B cell (primary cell): Measurements from ENCODE around the gene FBF1.
"Not testable (repeated sequence)": the region's sequence is repeated elsewhere in the genome, so short reads cannot be mapped to it uniquely, and the experiment has no call there.

Experiments
- EZH2 ChIP-seq: IDR thresholded peaks from 2 replicates; pipeline ENCODE4 v1.6.1; 2012; ENCODE audit warnings: borderline replicate concordance, low read depth, mild to moderate bottlenecking, moderate library complexity, low read length; ENCODE audit not compliant: insufficient read depth, poor library complexity, severe bottlenecking
- TF ChIP-seq, protein P1 (sequence below): fragments of 200-600 bp; IDR thresholded peaks from one replicate; pipeline ENCODE4 v1.8.0; 2022; ENCODE audit warnings: antibody characterized with exemption, mild to moderate bottlenecking

DNA sequence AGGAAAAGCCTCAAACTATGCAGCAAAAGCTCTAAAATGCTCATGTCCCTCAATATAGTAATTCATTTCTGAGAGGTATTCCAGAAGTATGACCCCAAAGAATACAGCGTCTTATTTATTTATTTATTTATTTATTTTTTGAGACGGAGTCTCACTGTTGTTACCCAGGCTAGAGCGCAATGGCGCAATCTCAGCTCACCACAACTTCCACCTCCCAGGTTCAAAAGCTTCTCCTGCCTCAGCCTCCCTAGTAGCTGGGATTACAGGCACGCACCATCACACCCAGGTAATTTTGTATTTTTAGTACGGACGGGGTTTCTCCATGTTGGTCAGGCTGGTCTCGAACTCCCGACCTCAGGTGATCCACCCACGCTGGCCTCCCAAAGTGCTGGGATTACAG lies 28.2 kb upstream of the FBF1 start:
- TF ChIP-seq, protein P1, sequence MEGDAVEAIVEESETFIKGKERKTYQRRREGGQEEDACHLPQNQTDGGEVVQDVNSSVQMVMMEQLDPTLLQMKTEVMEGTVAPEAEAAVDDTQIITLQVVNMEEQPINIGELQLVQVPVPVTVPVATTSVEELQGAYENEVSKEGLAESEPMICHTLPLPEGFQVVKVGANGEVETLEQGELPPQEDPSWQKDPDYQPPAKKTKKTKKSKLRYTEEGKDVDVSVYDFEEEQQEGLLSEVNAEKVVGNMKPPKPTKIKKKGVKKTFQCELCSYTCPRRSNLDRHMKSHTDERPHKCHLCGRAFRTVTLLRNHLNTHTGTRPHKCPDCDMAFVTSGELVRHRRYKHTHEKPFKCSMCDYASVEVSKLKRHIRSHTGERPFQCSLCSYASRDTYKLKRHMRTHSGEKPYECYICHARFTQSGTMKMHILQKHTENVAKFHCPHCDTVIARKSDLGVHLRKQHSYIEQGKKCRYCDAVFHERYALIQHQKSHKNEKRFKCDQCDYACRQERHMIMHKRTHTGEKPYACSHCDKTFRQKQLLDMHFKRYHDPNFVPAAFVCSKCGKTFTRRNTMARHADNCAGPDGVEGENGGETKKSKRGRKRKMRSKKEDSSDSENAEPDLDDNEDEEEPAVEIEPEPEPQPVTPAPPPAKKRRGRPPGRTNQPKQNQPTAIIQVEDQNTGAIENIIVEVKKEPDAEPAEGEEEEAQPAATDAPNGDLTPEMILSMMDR = not testable (repeated sequence)
- TF ChIP-seq EZH2 = not testable (repeated sequence)
